Measurements from ENCODE around the gene BEND5.
A peak's percentile ranks its signal among the peaks of the same experiment; 100 is the strongest.

BEND5 gene

GRCh38 chr1:48756683-48757316 lies 19.9 kb downstream of the BEND5 start:
- intact Hi-C loops (cut with micrococcal nuclease), result no loop called here
- H3K9me3 Mint-ChIP-seq, result no peaks in the 10 kb centered on the region
- H3K36me3 Mint-ChIP-seq (ENCODE audit: low read depth), result no peaks in the 10 kb centered on the region
- H3K27me3 Mint-ChIP-seq, result no peaks in the 10 kb centered on the region
- H3K27ac Mint-ChIP-seq, result no peak overlapping the region
- peaks cover 5% of the 10 kb centered on the region for H3K4me1 Mint-ChIP-seq (ENCODE audit: low read depth)
- H3K4me3 Mint-ChIP-seq, result no peak overlapping the region

GRCh38 chr1:48753293-48753692 lies 23.4 kb downstream of the BEND5 start:
- no peak overlapping the region for H3K27ac Mint-ChIP-seq
- H3K4me1 Mint-ChIP-seq (ENCODE audit: low read depth), result peaks cover 23% of the 10 kb centered on the region
- H3K4me3 Mint-ChIP-seq, result no peak overlapping the region
- no peaks in the 10 kb centered on the region for H3K9me3 Mint-ChIP-seq
- no peaks in the 10 kb centered on the region for H3K36me3 Mint-ChIP-seq (ENCODE audit: low read depth)
- H3K27me3 Mint-ChIP-seq, result no peaks in the 10 kb centered on the region
- intact Hi-C loops (cut with micrococcal nuclease), result no loop called here

GRCh38 chr1:48750109-48750508 lies 26.6 kb downstream of the BEND5 start:
- Mint-ChIP-seq H3K27ac (peak overlapping the region; percentile 28), H3K27me3 (no peaks in the 10 kb centered on the region)

GRCh38 chr1:48749068-48749467 lies 27.6 kb downstream of the BEND5 start:
- Mint-ChIP-seq H3K4me3 (no peak overlapping the region), H3K4me1 (ENCODE audit: low read depth) (peaks cover 26% of the 10 kb centered on the region), H3K9me3 (no peaks in the 10 kb centered on the region), H3K36me3 (ENCODE audit: low read depth) (no peaks in the 10 kb centered on the region), H3K27me3 (no peaks in the 10 kb centered on the region), H3K27ac (no peak overlapping the region)
- intact Hi-C loops (cut with micrococcal nuclease), result no loop called here

More at GRCh38 chr1:48750109-48750508, 26.6 kb downstream of the BEND5 start:
- no peaks in the 10 kb centered on the region for H3K36me3 Mint-ChIP-seq (ENCODE audit: low read depth)
- intact Hi-C loops (cut with micrococcal nuclease), result no loop called here
- H3K4me1 Mint-ChIP-seq (ENCODE audit: low read depth), result peaks cover 26% of the 10 kb centered on the region
- H3K9me3 Mint-ChIP-seq, result no peaks in the 10 kb centered on the region
- H3K4me3 Mint-ChIP-seq, result no peak overlapping the region

GRCh38 chr1:48746906-48747305 lies 29.8 kb downstream of the BEND5 start:
- H3K4me3 Mint-ChIP-seq, result no peak overlapping the region
- no peaks in the 10 kb centered on the region for H3K36me3 Mint-ChIP-seq (ENCODE audit: low read depth)
- no peak overlapping the region for H3K27ac Mint-ChIP-seq
- intact Hi-C loops (cut with micrococcal nuclease), result no loop called here
- H3K9me3 Mint-ChIP-seq, result no peaks in the 10 kb centered on the region
- H3K4me1 Mint-ChIP-seq (ENCODE audit: low read depth), result peaks cover 26% of the 10 kb centered on the region
- no peaks in the 10 kb centered on the region for H3K27me3 Mint-ChIP-seq

- H3K4me1 Mint-ChIP-seq (ENCODE audit: low read depth), result peaks cover 15% of the 10 kb centered on the region
- H3K4me3 Mint-ChIP-seq, result no peak overlapping the region
- intact Hi-C loops (cut with micrococcal nuclease), result no loop called here
Measured at GRCh38 chr1:48744032-48744431, 32.7 kb downstream of the BEND5 start.

GRCh38 chr1:48743480-48743879 lies 33.2 kb downstream of the BEND5 start:
- Mint-ChIP-seq H3K9me3 (no peaks in the 10 kb centered on the region), H3K36me3 (ENCODE audit: low read depth) (no peaks in the 10 kb centered on the region), H3K27ac (no peak overlapping the region), H3K4me3 (no peak overlapping the region), H3K27me3 (no peaks in the 10 kb centered on the region), H3K4me1 (ENCODE audit: low read depth) (peaks cover 19% of the 10 kb centered on the region)
- intact Hi-C loops (cut with micrococcal nuclease), result no loop called here

More at GRCh38 chr1:48744032-48744431, 32.7 kb downstream of the BEND5 start:
- H3K27ac Mint-ChIP-seq, result no peak overlapping the region
- no peaks in the 10 kb centered on the region for H3K27me3 Mint-ChIP-seq
- no peaks in the 10 kb centered on the region for H3K36me3 Mint-ChIP-seq (ENCODE audit: low read depth)
- no peaks in the 10 kb centered on the region for H3K9me3 Mint-ChIP-seq

GRCh38 chr1:48741380-48741779 lies 35.3 kb downstream of the BEND5 start:
- peaks cover 21% of the 10 kb centered on the region for H3K4me1 Mint-ChIP-seq (ENCODE audit: low read depth)
- intact Hi-C loops (cut with micrococcal nuclease), result no loop called here
- H3K27me3 Mint-ChIP-seq, result no peaks in the 10 kb centered on the region
- no peak overlapping the region for H3K4me3 Mint-ChIP-seq
- no peak overlapping the region for H3K27ac Mint-ChIP-seq
- H3K9me3 Mint-ChIP-seq, result no peaks in the 10 kb centered on the region
- H3K36me3 Mint-ChIP-seq (ENCODE audit: low read depth), result no peaks in the 10 kb centered on the region

GRCh38 chr1:48740621-48741020 lies 36.1 kb downstream of the BEND5 start:
- Mint-ChIP-seq H3K4me3 (no peak overlapping the region), H3K9me3 (no peaks in the 10 kb centered on the region), H3K27ac (no peak overlapping the region), H3K27me3 (no peaks in the 10 kb centered on the region), H3K4me1 (ENCODE audit: low read depth) (peaks cover 21% of the 10 kb centered on the region), H3K36me3 (ENCODE audit: low read depth) (no peaks in the 10 kb centered on the region)
- intact Hi-C loops (cut with micrococcal nuclease), result no loop called here

GRCh38 chr1:48739091-48739490 lies 37.6 kb downstream of the BEND5 start:
- H3K4me1 Mint-ChIP-seq (ENCODE audit: low read depth), result peaks cover 21% of the 10 kb centered on the region
- H3K36me3 Mint-ChIP-seq (ENCODE audit: low read depth), result no peaks in the 10 kb centered on the region
- intact Hi-C loops (cut with micrococcal nuclease), result no loop called here
- H3K9me3 Mint-ChIP-seq, result no peaks in the 10 kb centered on the region
- H3K27ac Mint-ChIP-seq, result no peak overlapping the region
- no peak overlapping the region for H3K4me3 Mint-ChIP-seq
- H3K27me3 Mint-ChIP-seq, result no peaks in the 10 kb centered on the region

GRCh38 chr1:48738356-48738755 lies 38.3 kb downstream of the BEND5 start:
- Mint-ChIP-seq H3K27ac (no peak overlapping the region), H3K4me1 (ENCODE audit: low read depth) (peaks cover 21% of the 10 kb centered on the region), H3K4me3 (no peak overlapping the region), H3K9me3 (no peaks in the 10 kb centered on the region), H3K36me3 (ENCODE audit: low read depth) (no peaks in the 10 kb centered on the region), H3K27me3 (no peaks in the 10 kb centered on the region)
- intact Hi-C loops (cut with micrococcal nuclease), result no loop called here

GRCh38 chr1:48735796-48736195 lies 40.9 kb downstream of the BEND5 start:
- Mint-ChIP-seq H3K4me3 (no peak overlapping the region), H3K4me1 (ENCODE audit: low read depth) (peaks cover 21% of the 10 kb centered on the region), H3K36me3 (ENCODE audit: low read depth) (no peaks in the 10 kb centered on the region), H3K27ac (no peak overlapping the region), H3K9me3 (no peaks in the 10 kb centered on the region), H3K27me3 (no peaks in the 10 kb centered on the region)
- intact Hi-C loops (cut with micrococcal nuclease), result no loop called here

GRCh38 chr1:48730164-48730910 lies 46.4 kb downstream of the BEND5 start:
- Mint-ChIP-seq H3K27me3 (no peaks in the 10 kb centered on the region), H3K9me3 (no peaks in the 10 kb centered on the region), H3K4me3 (no peak overlapping the region), H3K36me3 (ENCODE audit: low read depth) (no peaks in the 10 kb centered on the region), H3K4me1 (ENCODE audit: low read depth) (no peaks in the 10 kb centered on the region), H3K27ac (no peak overlapping the region)
- intact Hi-C loops (cut with micrococcal nuclease), result no loop called here

- Mint-ChIP-seq H3K4me3 (no peak overlapping the region), H3K27ac (no peak overlapping the region), H3K36me3 (ENCODE audit: low read depth) (no peaks in the 10 kb centered on the region), H3K9me3 (no peaks in the 10 kb centered on the region), H3K27me3 (peaks cover 1% of the 10 kb centered on the region), H3K4me1 (ENCODE audit: low read depth) (no peaks in the 10 kb centered on the region)
- intact Hi-C loops (cut with micrococcal nuclease), result no loop called here
Measured at GRCh38 chr1:48728584-48728983, 48.1 kb downstream of the BEND5 start.
